GM13977 (cell line): ENCODE data around the gene IL22RA1.
A peak's percentile ranks its signal among the peaks of the same experiment; 100 is the strongest.

ENCODE experiments used
- DNase-seq: peaks from one replicate; pipeline ENCODE4 v3.0.0; 2012; ENCODE audit warnings: low spot score
- CTCF ChIP-seq: IDR thresholded peaks from 2 replicates; pipeline ENCODE4 v1.5.1; 2012; ENCODE audit warnings: mild to moderate bottlenecking, control low read depth; ENCODE audit not compliant: insufficient read depth; ENCODE audit errors: extremely low read depth, missing control alignments
- in situ Hi-C: fragments of 300-500 bp; cut with MboI; formaldehyde crosslinking; loops from one replicate; pipeline ENCODE4 v1.12.0; 2022; ENCODE audit warnings: low sequenced_read_pairs, low pct_unique_long_range_greater_than_20kb, mixed read lengths, inconsistent platforms; ENCODE audit not compliant: unreplicated experiment

The IL22RA1 gene

GRCh38 chr1:24111996-24112779, 30.8 kb downstream of the IL22RA1 start, which contains the start of gene MYOM3:
Gene MYOM3, minus strand, starts transcription at chr1:24112135. Its CDS starts 3,499 bp downstream, at chr1:24108636.
- in situ Hi-C loops = no loop called here
- DNase-seq = peak; percentile 83
- peak; percentile 71 for TF ChIP-seq CTCF

DNA sequence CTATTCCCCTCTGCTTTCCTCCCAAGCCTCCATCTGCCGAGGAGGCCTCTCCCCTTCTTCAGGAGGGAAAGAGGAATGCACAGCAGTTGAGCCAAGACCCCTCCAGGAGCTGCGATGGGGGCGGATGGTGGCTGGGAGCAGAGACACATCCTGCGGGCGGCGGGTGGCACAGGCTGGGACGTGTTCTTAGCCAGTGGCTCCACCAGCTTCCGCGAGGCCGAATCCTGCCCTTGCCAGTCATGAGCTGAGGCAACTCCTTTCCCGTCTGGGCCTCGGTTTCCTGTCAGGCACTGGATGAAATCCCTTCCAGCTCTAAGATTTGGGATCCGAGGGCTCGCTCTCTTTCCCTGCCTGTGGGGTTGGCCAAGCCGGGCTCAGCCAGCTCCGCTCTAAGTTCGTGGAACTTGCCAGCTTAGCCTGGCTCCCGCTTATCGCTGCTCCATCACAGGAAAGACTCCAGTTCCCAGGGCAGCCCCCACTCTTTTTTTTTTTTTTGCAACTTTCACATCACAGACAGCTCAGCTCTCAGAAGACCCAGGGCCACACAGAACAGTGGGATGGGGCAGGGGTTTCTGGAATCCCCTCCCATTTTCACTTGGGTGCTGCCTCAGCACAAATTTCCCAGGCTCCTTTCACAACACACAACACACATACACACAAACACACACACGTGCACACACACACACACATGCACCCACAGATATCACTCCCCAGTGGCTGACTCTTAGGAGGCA, 31.5 kb downstream of the IL22RA1 start:
- in situ Hi-C loops = no loop called here
- no peak for TF ChIP-seq CTCF
- no peak for DNase-seq

- no peak for TF ChIP-seq CTCF
- in situ Hi-C loops = no loop called here
- no peak for DNase-seq
Observed at GRCh38 chr1:24110642-24111261, 32.2 kb downstream of the IL22RA1 start.

- no peak for TF ChIP-seq CTCF
- no peak for DNase-seq
- in situ Hi-C loops = no loop called here
Observed at GRCh38 chr1:24109686-24110475, 33.1 kb downstream of the IL22RA1 start.

- in situ Hi-C loops = no loop called here
- DNase-seq = no peak
- no peak for TF ChIP-seq CTCF
Observed at GRCh38 chr1:24109166-24109483, 33.8 kb downstream of the IL22RA1 start.
